Measurements from ENCODE around the gene MOG. TPM values are rescaled to one million over a fixed set of nuclear protein-coding genes. Genes with fewer than 3 reads are reported as not detected.

MOG gene
- total RNA-seq, 2 donors from 2014 or later = not detected

DNA sequence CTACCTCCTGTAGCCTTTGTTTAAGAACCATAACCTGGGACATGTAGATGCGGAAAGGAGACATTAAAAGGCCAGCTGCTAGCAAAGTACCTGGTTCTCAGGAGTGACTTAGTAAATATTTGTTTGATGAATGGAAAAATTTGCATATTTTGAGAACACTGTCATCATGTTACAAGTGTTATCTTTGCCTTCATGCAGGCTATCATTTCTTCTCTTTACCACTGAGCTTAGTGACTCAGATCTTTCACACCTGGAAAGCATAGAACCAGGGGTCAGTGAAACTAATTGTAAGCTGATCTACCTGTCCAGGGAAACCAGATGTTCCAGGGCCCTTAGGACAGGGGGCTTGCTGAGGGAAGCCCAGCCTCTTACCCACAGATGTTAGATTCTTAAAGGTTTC, 18.7 kb downstream of the MOG start:
- Histone ChIP-seq H3K4me3 (ENCODE audit: low read length) (no peak overlapping the region), H3K36me3 (ENCODE audit: control insufficient read depth, insufficient read depth, low read length) (no peaks in the 10 kb centered on the region), H3K4me1 (ENCODE audit: control insufficient read depth, insufficient read depth, low read length) (no peaks in the 10 kb centered on the region), H3K27me3 (ENCODE audit: control insufficient read depth, insufficient read depth, low read length, poor library complexity, severe bottlenecking) (no peaks in the 10 kb centered on the region), H3K27ac (ENCODE audit: low read depth, low read length) (no peak overlapping the region), H3K9me3 (ENCODE audit: control insufficient read depth, low read length) (no peaks in the 10 kb centered on the region), H3K9ac (ENCODE audit: extremely low read depth, low read length, poor library complexity, severe bottlenecking) (no peak overlapping the region)
- DNase-seq = no peak
- Mint-ChIP-seq H3K27me3 (ENCODE audit: insufficient read depth) (peaks cover 6% of the 10 kb centered on the region), H3K27ac (peak overlapping the region; percentile 12), H3K4me1 (peaks cover 19% of the 10 kb centered on the region), H3K4me3 (no peak overlapping the region), H3K9me3 (no peaks in the 10 kb centered on the region), H3K36me3 (ENCODE audit: low read depth) (no peaks in the 10 kb centered on the region)
- no peak for TF ChIP-seq CTCF (conservative IDR thresholded peaks at IDR 0.05)
- WGBS, 2 experiments (ENCODE audit: insufficient coverage in 1 of 2, insufficient read length in 1 of 2) = 88 to 100% methylated on average over 1 of the region's 1 CpG

DNA sequence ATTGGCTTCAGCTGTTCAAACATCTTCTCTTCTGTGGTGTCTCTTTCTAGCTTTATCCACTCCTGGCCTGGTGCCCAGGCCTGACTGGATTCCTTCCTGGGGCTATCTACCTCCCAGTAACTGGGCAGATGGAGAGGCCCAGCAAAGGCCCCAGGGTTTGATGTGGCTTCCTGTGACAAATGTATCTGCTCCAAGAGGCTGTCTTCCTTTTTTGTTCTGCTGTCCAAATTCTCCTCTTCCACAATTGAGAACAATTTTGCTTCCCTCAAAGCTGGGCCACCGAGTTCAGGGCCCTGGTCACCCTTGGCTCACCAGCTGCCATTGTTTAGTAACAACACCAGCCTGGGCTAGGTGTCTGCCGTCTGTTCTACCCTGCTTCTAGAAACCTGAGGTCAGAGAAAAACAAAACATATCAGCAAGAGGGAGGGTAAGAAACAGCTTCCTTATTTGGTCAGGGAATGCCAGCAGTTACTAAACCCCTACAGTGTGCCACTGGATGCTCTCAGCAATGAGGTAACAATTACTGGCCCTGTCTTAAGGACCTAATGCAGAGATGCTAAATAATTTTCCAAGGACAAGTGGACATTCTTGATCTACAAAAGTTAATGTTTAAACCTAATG, 20.2 kb downstream of the MOG start:
- H3K9me3 Mint-ChIP-seq = no peaks in the 10 kb centered on the region
- Histone ChIP-seq H3K9me3 (ENCODE audit: control insufficient read depth, low read length) (no peaks in the 10 kb centered on the region), H3K27me3 (ENCODE audit: control insufficient read depth, insufficient read depth, low read length, poor library complexity, severe bottlenecking) (no peaks in the 10 kb centered on the region), H3K4me3 (ENCODE audit: low read length) (no peak overlapping the region), H3K9ac (ENCODE audit: extremely low read depth, low read length, poor library complexity, severe bottlenecking) (no peak overlapping the region), H3K27ac (ENCODE audit: low read depth, low read length) (peak overlapping the region; percentile 13), H3K4me1 (ENCODE audit: control insufficient read depth, insufficient read depth, low read length) (no peaks in the 10 kb centered on the region), H3K36me3 (ENCODE audit: control insufficient read depth, insufficient read depth, low read length) (no peaks in the 10 kb centered on the region)
- H3K36me3 Mint-ChIP-seq (ENCODE audit: low read depth) = no peaks in the 10 kb centered on the region
- no peak for DNase-seq
- H3K4me1 Mint-ChIP-seq = peaks cover 19% of the 10 kb centered on the region
- WGBS, 2 experiments (ENCODE audit: insufficient coverage in 1 of 2, insufficient read length in 1 of 2) = 74 to 100% methylated on average over 1 to 2 of the region's 2 CpGs
- peaks cover 5% of the 10 kb centered on the region for H3K27me3 Mint-ChIP-seq (ENCODE audit: insufficient read depth)
- TF ChIP-seq CTCF (conservative IDR thresholded peaks at IDR 0.05) = no peak
- H3K27ac Mint-ChIP-seq = peak overlapping the region; percentile 73
- H3K4me3 Mint-ChIP-seq = no peak overlapping the region

- H3K36me3 Mint-ChIP-seq (ENCODE audit: low read depth) = no peaks in the 10 kb centered on the region
- no peak overlapping the region for H3K9ac ChIP-seq (ENCODE audit: extremely low read depth, low read length, poor library complexity, severe bottlenecking)
- peaks cover 19% of the 10 kb centered on the region for H3K4me1 Mint-ChIP-seq
- no peak overlapping the region for H3K4me3 Mint-ChIP-seq
- WGBS, 2 experiments (ENCODE audit: insufficient coverage in 1 of 2, insufficient read length in 1 of 2) = 95 to 100% methylated on average over 4 to 5 of the region's 5 CpGs
- no peaks in the 10 kb centered on the region for H3K9me3 ChIP-seq (ENCODE audit: control insufficient read depth, low read length)
- H3K4me3 ChIP-seq (ENCODE audit: low read length) = no peak overlapping the region
- H3K27me3 ChIP-seq (ENCODE audit: control insufficient read depth, insufficient read depth, low read length, poor library complexity, severe bottlenecking) = no peaks in the 10 kb centered on the region
- H3K36me3 ChIP-seq (ENCODE audit: control insufficient read depth, insufficient read depth, low read length) = no peaks in the 10 kb centered on the region
- TF ChIP-seq CTCF (conservative IDR thresholded peaks at IDR 0.05) = no peak
- H3K27ac Mint-ChIP-seq = no peak overlapping the region
- H3K27me3 Mint-ChIP-seq (ENCODE audit: insufficient read depth) = peaks cover 5% of the 10 kb centered on the region
- no peak overlapping the region for H3K27ac ChIP-seq (ENCODE audit: low read depth, low read length)
- DNase-seq = no peak
- no peaks in the 10 kb centered on the region for H3K9me3 Mint-ChIP-seq
- no peaks in the 10 kb centered on the region for H3K4me1 ChIP-seq (ENCODE audit: control insufficient read depth, insufficient read depth, low read length)
These were observed 21.2 kb downstream of the MOG start for GRCh38 chr6:29678114-29678513.

Measured in endodermal cell (in vitro differentiated cells).